ENCODE results near the gene PCK2.

GRCh38 chr14:24150993-24151392 lies 56.9 kb downstream of the PCK2 start:
- TF ChIP-seq EZH2phosphoT487 (IDR thresholded peaks at IDR 0.05; ENCODE audit: low read length): no peak
- TF ChIP-seq, protein P1, sequence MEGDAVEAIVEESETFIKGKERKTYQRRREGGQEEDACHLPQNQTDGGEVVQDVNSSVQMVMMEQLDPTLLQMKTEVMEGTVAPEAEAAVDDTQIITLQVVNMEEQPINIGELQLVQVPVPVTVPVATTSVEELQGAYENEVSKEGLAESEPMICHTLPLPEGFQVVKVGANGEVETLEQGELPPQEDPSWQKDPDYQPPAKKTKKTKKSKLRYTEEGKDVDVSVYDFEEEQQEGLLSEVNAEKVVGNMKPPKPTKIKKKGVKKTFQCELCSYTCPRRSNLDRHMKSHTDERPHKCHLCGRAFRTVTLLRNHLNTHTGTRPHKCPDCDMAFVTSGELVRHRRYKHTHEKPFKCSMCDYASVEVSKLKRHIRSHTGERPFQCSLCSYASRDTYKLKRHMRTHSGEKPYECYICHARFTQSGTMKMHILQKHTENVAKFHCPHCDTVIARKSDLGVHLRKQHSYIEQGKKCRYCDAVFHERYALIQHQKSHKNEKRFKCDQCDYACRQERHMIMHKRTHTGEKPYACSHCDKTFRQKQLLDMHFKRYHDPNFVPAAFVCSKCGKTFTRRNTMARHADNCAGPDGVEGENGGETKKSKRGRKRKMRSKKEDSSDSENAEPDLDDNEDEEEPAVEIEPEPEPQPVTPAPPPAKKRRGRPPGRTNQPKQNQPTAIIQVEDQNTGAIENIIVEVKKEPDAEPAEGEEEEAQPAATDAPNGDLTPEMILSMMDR (IDR thresholded peaks at IDR 0.05; ENCODE audit: low read length): no peak
